ENCODE measurements around the gene ZNF222. TPM values are rescaled to one million over a fixed set of nuclear protein-coding genes. Genes with fewer than 3 reads are reported as not detected.
A peak's percentile ranks its signal among the peaks of the same experiment; 100 is the strongest.

The ZNF222 gene
- total RNA-seq, 1 donor = 7.9 TPM

- DNase-seq (ENCODE audit: low read depth) = no peak
- H3K4me3 ChIP-seq (ENCODE audit: low read depth, low read length) = peak overlapping the region; percentile 95
- TF ChIP-seq CTCF (IDR thresholded peaks at IDR 0.05; ENCODE audit: insufficient read depth, low read length) = no peak
Observed at GRCh38 chr19:44050740-44051649, 25.8 kb downstream of the ZNF222 start.

DNA sequence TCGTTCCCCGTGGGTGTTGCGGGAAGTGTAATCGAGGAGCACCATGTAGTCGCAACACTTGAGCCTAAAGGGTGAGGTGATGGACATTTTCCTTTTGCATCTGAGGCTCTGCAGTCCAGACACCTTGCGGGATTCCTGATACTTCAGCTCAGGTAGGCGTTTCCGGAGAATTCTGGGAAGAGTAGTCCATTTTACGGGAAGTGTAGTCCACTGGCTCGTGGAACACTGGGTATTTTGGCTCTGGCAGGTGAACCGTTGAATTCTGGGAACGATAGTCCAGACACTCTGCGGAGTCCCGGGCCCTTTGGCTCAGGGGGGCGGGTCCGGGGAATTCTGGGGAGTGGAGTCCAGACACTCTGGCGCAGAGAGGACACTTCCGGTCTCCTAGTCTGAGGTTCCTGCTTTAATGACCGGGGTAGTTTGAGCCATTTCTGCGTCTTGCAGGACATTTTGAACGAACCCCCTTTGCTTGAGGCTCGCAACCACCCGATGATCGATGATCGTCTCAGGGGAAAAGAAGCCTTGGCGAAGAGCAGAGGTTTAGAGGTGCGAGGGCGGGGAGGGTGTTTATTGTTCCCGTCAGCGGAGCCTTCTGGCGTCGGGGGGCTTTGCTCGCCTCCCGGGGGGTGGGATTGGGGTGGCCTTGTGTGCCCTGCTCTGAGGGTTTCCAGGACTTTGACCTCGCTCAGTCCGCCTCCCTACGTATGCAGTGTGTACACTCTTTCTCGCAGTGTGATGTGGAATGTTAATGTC, 26.6 kb downstream of the ZNF222 start, which contains the start of gene ZNF223:
Gene ZNF223 (plus strand): TSS at position 387 of the 753 bp plus-strand sequence. CDS start 3,141 bp downstream, outside the sequence.
- TF ChIP-seq CTCF (IDR thresholded peaks at IDR 0.05; ENCODE audit: insufficient read depth, low read length) = no peak

GRCh38 chr19:44055870-44056269, 30.7 kb downstream of the ZNF222 start:
- H3K4me3 ChIP-seq (ENCODE audit: low read depth, low read length) = no peak overlapping the region
- TF ChIP-seq CTCF (IDR thresholded peaks at IDR 0.05; ENCODE audit: insufficient read depth, low read length) = no peak
- DNase-seq (ENCODE audit: low read depth) = no peak

More for the DNA sequence above, 26.6 kb downstream of the ZNF222 start, which contains the start of gene ZNF223:
- DNase-seq (ENCODE audit: low read depth) = peak; percentile 92
- peak within 1 kb of the TSS; percentile 95 for H3K4me3 ChIP-seq (ENCODE audit: low read depth, low read length)

DNA sequence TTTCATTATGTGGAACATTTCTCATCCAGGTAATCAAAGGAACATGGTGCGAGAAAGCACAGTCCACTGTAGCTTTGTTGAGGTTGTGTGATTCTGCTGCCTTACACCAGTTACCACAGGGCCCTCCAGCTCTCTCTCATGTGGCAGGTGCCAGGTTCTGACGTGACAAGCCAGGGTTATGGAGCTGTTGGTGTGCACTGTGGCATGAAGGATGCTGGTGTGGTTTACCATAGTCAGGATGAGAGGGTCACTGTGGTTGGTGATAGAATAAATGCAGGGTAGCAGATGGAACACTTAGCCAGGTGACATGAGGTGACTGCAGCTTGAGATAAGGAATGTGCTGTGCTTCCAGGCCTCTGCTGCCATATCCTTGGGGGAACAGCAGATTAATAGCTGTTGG, 34.0 kb downstream of the ZNF222 start:
- TF ChIP-seq CTCF (IDR thresholded peaks at IDR 0.05; ENCODE audit: insufficient read depth, low read length) = no peak
- DNase-seq (ENCODE audit: low read depth) = no peak
- H3K4me3 ChIP-seq (ENCODE audit: low read depth, low read length) = no peak overlapping the region

GRCh38 chr19:44061038-44061437, 35.9 kb downstream of the ZNF222 start:
- DNase-seq (ENCODE audit: low read depth) = no peak
- H3K4me3 ChIP-seq (ENCODE audit: low read depth, low read length) = no peak overlapping the region
- TF ChIP-seq CTCF (IDR thresholded peaks at IDR 0.05; ENCODE audit: insufficient read depth, low read length) = no peak

DNA sequence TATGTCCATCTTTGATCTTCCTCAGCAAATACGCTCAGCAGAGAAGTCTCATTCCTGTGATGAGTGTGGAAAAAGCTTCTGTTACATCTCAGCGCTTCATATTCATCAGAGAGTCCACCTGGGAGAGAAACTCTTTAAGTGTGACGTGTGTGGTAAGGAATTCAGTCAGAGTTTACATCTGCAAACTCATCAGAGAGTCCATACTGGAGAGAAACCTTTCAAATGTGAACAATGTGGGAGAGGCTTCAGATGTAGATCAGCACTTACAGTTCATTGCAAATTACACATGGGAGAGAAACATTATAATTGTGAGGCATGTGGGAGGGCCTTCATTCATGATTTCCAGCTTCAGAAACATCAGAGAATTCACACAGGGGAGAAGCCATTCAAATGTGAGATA, 41.1 kb downstream of the ZNF222 start:
- no peak for TF ChIP-seq CTCF (IDR thresholded peaks at IDR 0.05; ENCODE audit: insufficient read depth, low read length)
- H3K4me3 ChIP-seq (ENCODE audit: low read depth, low read length) = no peak overlapping the region
- DNase-seq (ENCODE audit: low read depth) = no peak

All from fibroblast of the aortic adventitia (primary cell).